ENCODE measurements around the gene GLYATL2. TPM values are rescaled to one million over a fixed set of nuclear protein-coding genes. Genes with fewer than 3 reads are reported as not detected.

The GLYATL2 gene
- total and polyA plus RNA-seq, 9 of the 15 experiments (the other 6 are each of a cell fraction or from before 2014, with no cell fraction given): not detected

- Histone ChIP-seq H3K9ac (ENCODE audit: insufficient read depth in 1 of 2, low read depth in 2 of 2, low read length in 2 of 2) (no peak overlapping the region), H3K27ac (ENCODE audit: extremely low read depth, low read depth, low read length) (no peak overlapping the region), H2AFZ (ENCODE audit: low read depth, low read length) (peak overlapping the region; percentile 47; the same call in 1 of the 2 replicates), H3K4me2 (ENCODE audit: insufficient read depth, low read length) (no peak overlapping the region), H3K27me3 (ENCODE audit: control insufficient read depth in 2 of 2, insufficient read depth in 2 of 2, low read length in 2 of 2) (no peaks in the 10 kb centered on the region), H3K9me3 (replicated peaks; ENCODE audit: control insufficient read depth, insufficient read depth, low read depth, low read length) (no peaks in the 10 kb centered on the region), H3K4me1 (replicated peaks in 1 of 2; ENCODE audit: control insufficient read depth in 2 of 2, insufficient read depth in 2 of 2, low read length in 2 of 2) (peaks cover 0 to 8% of the 10 kb centered on the region in 2 experiments; a peak in 4 of 5 replicates), H3K36me3 (ENCODE audit: control insufficient read depth, insufficient read depth, low read length) (no peaks in the 10 kb centered on the region), H4K20me1 (replicated peaks; ENCODE audit: control insufficient read depth, insufficient read depth, low read length) (no peaks in the 10 kb centered on the region), H3K9me1 (ENCODE audit: control insufficient read depth, insufficient read depth, low read length) (no peaks in the 10 kb centered on the region), H3K79me2 (ENCODE audit: control insufficient read depth, insufficient read depth, low read length) (no peaks in the 10 kb centered on the region), H3K4me3 (no peak overlapping the region)
- DNase-seq (ENCODE audit: extremely low read depth in 1 of 4, low spot score in 3 of 4) (peak in 1 of 4 experiments; percentile 20), FAIRE-seq (no peak), ATAC-seq (peak; percentile 38)
- ChIA-PET CTCF (ENCODE audit: low intra/inter-chr PET ratio) (interaction anchor here (1.3 to 2.3 kb wide), 4 partner anchors 133 to 211 kb away, joined by 4 to 19 read pairs (median 10); partner anchors contain the start of gene LPXN), POLR2A (interaction anchor here (1.0 kb wide), 3 partner anchors 12 to 112 kb away, joined by 3 to 4 read pairs (median 3); no protein-coding TSS in a partner anchor)
- in situ Hi-C loops (cut with MboI): loop anchor here (10.0 kb wide), 1 partner anchor 113 kb away; no protein-coding TSS in a partner anchor
- intact Hi-C loops (cut with micrococcal nuclease): loop anchor here (1.0 to 5.0 kb wide), 7 partner anchors 41 to 211 kb away; no protein-coding TSS in a partner anchor
- no TSS peak for BruUV-seq (replicated peaks)
- TF ChIP-seq HNRNPH1 (optimal IDR thresholded peaks at IDR 0.05; ENCODE audit: low read depth, low read length) (no peak), FOSL1 (tag; conservative IDR thresholded peaks at IDR 0.05) (peak; percentile 53), ZNF395 (CRISPR knock-in tag; IDR thresholded peaks at IDR 0.05) (peak; percentile 38; the same call in 1 of the 2 replicates), LEF1 (IDR thresholded peaks at IDR 0.05) (no peak), ZNF507 (tag; conservative IDR thresholded peaks at IDR 0.05) (no peak), ETV1 (tag; conservative IDR thresholded peaks at IDR 0.05; ENCODE audit: low read depth) (no peak), TRIM25 (IDR thresholded peaks at IDR 0.05; ENCODE audit: borderline replicate concordance) (no peak), ATF3 (IDR thresholded peaks at IDR 0.05) (peak; percentile 14; the same call in 1 of the 2 replicates), ATF3 (CRISPR knock-in tag; conservative IDR thresholded peaks at IDR 0.05) (no peak)
Observed at GRCh38 chr11:58787903-58788302, 56.6 kb downstream of the GLYATL2 start.

All from K562 (cell line).